ENCODE data around the gene EGLN3. TPM values are rescaled to one million over a fixed set of nuclear protein-coding genes. Genes with fewer than 3 reads are reported as not detected.

Gene EGLN3
- total RNA-seq, 1 donor: 0.86 TPM

GRCh38 chr14:33948145-33948868 lies 2.6 kb downstream of the EGLN3 start:
- no peak for DNase-seq (ENCODE audit: low read depth)
- no peak overlapping the region for H3K4me3 ChIP-seq (ENCODE audit: low read depth, low read length)
- TF ChIP-seq, protein P1, sequence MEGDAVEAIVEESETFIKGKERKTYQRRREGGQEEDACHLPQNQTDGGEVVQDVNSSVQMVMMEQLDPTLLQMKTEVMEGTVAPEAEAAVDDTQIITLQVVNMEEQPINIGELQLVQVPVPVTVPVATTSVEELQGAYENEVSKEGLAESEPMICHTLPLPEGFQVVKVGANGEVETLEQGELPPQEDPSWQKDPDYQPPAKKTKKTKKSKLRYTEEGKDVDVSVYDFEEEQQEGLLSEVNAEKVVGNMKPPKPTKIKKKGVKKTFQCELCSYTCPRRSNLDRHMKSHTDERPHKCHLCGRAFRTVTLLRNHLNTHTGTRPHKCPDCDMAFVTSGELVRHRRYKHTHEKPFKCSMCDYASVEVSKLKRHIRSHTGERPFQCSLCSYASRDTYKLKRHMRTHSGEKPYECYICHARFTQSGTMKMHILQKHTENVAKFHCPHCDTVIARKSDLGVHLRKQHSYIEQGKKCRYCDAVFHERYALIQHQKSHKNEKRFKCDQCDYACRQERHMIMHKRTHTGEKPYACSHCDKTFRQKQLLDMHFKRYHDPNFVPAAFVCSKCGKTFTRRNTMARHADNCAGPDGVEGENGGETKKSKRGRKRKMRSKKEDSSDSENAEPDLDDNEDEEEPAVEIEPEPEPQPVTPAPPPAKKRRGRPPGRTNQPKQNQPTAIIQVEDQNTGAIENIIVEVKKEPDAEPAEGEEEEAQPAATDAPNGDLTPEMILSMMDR (IDR thresholded peaks at IDR 0.05; ENCODE audit: insufficient read depth, low read depth, low read length): no peak

DNA sequence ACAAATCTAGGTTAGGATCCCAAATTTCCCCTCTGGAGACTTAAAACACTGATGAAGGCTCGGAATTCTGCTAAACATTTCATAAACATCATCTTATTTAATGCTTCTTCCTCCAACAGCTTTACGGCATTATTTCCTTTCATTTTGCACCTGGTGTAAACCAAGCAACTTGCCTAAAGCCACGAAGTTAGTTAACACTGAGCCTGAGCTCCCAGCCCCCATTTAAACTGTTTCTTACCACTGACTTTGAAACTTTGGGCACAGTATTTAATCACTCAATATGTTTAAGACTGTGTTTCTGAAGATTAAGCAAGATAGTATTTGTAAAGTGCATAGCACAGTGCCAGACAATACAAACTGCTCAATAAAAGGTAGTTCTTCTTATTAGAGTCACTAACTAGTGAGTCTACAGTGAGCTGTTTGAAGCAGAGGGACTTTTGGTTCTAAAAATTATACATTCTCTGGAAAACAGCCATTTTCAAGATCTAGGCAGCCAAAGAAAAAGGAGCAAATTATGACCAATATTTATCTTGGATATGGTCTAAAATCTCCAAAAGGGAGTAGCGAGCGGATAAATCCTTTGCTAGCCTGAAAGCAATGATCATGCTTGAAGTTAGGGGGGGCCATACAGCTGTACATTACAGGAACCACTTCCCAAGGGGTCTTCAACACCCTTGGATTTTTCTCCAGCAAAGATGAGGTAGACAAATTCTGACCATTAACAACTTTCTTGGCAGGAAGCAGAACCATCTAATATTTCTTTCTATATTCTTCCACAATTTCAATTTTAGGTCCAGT lies 4.0 kb downstream of the EGLN3 start:
- TF ChIP-seq, protein P1 (IDR thresholded peaks at IDR 0.05; ENCODE audit: insufficient read depth, low read depth, low read length): no peak
- no peak for DNase-seq (ENCODE audit: low read depth)
- no peak overlapping the region for H3K4me3 ChIP-seq (ENCODE audit: low read depth, low read length)

DNA sequence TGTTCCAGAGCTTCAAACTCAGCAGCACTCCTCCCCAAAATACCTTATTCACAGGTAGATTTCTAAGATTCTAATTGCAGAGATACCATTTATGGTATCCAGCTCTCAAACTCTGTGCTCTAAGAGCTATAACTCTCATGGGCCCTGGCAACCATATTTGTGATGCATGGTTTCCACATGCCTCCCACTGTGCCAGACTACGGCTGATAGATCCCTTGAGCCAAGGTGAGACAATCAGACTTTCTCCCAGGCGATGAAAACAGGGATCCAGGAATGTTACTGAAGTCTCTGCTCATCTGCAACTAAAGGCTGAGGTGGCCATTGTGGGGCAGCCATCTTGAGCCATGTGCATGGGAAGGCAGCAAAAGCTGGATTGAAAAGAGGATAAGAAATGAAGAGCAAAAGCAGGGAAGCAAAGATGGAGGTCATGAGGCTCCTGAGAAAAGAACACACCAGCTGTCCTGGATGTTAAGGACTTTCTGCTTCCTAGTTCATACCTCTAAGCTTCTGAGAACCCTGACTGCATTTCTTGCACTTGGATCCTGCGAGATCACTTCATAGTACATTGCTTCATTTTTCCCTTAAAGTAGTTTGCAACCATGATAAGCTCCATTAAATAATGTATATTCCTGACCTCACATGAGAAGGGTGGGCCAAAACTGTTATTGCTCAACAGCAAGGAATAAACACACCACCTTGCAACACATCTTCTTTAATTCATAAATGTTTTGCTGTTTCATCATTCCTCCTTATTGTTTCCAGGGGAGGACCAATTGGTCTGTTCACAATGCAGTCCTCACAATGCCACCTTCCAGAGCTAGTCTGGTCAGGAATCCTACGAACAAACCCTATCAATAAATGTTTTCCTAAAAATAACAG lies 5.4 kb downstream of the EGLN3 start:
- TF ChIP-seq, protein P1 (IDR thresholded peaks at IDR 0.05; ENCODE audit: insufficient read depth, low read depth, low read length): no peak
- H3K4me3 ChIP-seq (ENCODE audit: low read depth, low read length): no peak overlapping the region
- no peak for DNase-seq (ENCODE audit: low read depth)

DNA sequence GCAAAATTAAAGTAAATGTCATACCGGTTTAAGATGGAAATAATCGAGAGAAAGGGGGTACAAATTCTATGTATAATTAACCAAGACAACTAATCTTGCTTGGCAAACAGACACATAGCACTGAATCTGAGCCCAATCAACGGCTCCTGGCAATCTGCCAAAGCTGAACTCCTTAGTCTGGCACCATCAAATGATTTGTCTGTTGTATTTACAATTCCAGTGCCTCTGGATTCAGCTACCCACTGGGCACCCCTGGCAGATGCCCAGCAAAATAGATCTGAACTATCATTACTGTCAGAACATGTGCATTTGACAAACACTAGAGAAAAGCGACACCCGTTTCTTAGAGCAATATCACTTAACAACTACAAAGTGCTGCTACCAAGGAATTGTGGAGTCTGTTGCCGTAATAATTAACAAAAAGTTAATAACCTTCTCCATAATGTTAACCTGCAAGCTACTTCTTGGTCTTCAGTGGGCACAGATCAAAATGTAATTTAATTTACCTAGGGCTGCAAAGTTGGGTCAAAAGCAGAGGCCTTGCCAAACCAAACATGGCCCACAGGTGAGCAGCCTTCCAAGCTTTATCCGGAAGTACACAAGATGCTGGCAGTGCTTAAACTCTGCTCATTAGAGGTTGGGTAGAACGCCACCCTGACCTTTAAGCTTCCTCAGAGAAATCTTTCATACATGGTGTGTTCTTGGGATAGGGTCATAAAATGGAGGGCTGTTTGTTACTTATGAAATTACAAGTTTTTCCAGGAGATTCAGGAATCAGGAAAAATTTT lies 7.6 kb downstream of the EGLN3 start:
- no peak overlapping the region for H3K4me3 ChIP-seq (ENCODE audit: low read depth, low read length)
- no peak for DNase-seq (ENCODE audit: low read depth)
- TF ChIP-seq, protein P1 (IDR thresholded peaks at IDR 0.05; ENCODE audit: insufficient read depth, low read depth, low read length): no peak

- H3K4me3 ChIP-seq (ENCODE audit: low read depth, low read length): no peak overlapping the region
- DNase-seq (ENCODE audit: low read depth): no peak
Measured at GRCh38 chr14:33941718-33942117, 9.2 kb downstream of the EGLN3 start.

More at GRCh38 chr14:33941718-33942117, 9.2 kb downstream of the EGLN3 start:
- TF ChIP-seq, protein P1 (IDR thresholded peaks at IDR 0.05; ENCODE audit: insufficient read depth, low read depth, low read length): no peak

Measured in fibroblast of villous mesenchyme (primary cell).